Measurements from ENCODE around the gene SDR9C7. TPM values are rescaled to one million over a fixed set of nuclear protein-coding genes. Genes with fewer than 3 reads are reported as not detected.

Gene SDR9C7
- total RNA-seq, 1 experiment from 2014 or later, result not detected

GRCh38 chr12:56885316-56885715 lies 48.9 kb downstream of the SDR9C7 start:
- CTCF ChIA-PET, result no interaction called here
- peaks cover 3% of the 10 kb centered on the region in 2 experiments; a peak in 1 of 4 replicates for H3K9me3 ChIP-seq (ENCODE audit: control insufficient read depth in 1 of 2, insufficient read depth in 1 of 2, low read depth in 1 of 2, low read length in 2 of 2)
- POLR2A ChIA-PET, result no interaction called here

GRCh38 chr12:56884421-56884820 lies 49.8 kb downstream of the SDR9C7 start:
- no peak overlapping the region for H3K4me2 ChIP-seq (ENCODE audit: low read length)
- H2AFZ ChIP-seq (ENCODE audit: low read depth, low read length, poor library complexity, severe bottlenecking), result no peak overlapping the region
- H3K27ac ChIP-seq (ENCODE audit: low read depth, low read length), result no peak overlapping the region
- H3K9ac ChIP-seq (ENCODE audit: low read length), result no peak overlapping the region
- no peaks in the 10 kb centered on the region for H4K20me1 ChIP-seq (ENCODE audit: insufficient read depth)
- no peak overlapping the region for H3K4me3 ChIP-seq (replicated peaks in 1 of 2; ENCODE audit: low read depth in 1 of 2, low read length in 2 of 2)
- H3K9me2 ChIP-seq (ENCODE audit: insufficient read depth), result no peaks in the 10 kb centered on the region; the same call in 1 of the 2 replicates
- H3K79me2 ChIP-seq (ENCODE audit: insufficient read depth, low read length), result no peaks in the 10 kb centered on the region
- BruUV-seq (replicated peaks), result no TSS peak
- ChIA-PET CTCF (no interaction called here), RAD21 (ENCODE audit: low non-redundant PET in 1 of 2, low total read pairs in 2 of 2, uncharacterized antibody in 2 of 2, unreplicated experiment in 2 of 2) (no interaction called here), POLR2A (no interaction called here)
- H3K27me3 ChIP-seq (ENCODE audit: insufficient read depth, low read length), result no peaks in the 10 kb centered on the region
- no peaks in the 10 kb centered on the region for H3K36me3 ChIP-seq (ENCODE audit: control insufficient read depth in 1 of 2, insufficient read depth in 2 of 2, low read length in 2 of 2)
- DNase-seq (ENCODE audit: low read depth, low spot score) (no peak), ATAC-seq (no peak)
- H3K9me3 ChIP-seq (ENCODE audit: control insufficient read depth in 1 of 2, insufficient read depth in 1 of 2, low read depth in 1 of 2, low read length in 2 of 2), result peaks cover 3% of the 10 kb centered on the region in 2 experiments; a peak in 1 of 4 replicates
- 0 out of 2 replicates have a peak, but pooled peaks have one; percentile 8 for TF ChIP-seq SP1 (IDR thresholded peaks at IDR 0.05; ENCODE audit: low read depth)
- no peak for TF ChIP-seq RAD21 (IDR thresholded peaks at IDR 0.05; ENCODE audit: low read depth)
- no peaks in the 10 kb centered on the region for H3K4me1 ChIP-seq (ENCODE audit: control insufficient read depth in 1 of 2, insufficient read depth in 2 of 2, low read length in 2 of 2)
- intact Hi-C loops (cut with micrococcal nuclease), result no loop called here

More at GRCh38 chr12:56885316-56885715, 48.9 kb downstream of the SDR9C7 start:
- no TSS peak for BruUV-seq (replicated peaks)
- no peaks in the 10 kb centered on the region for H3K4me1 ChIP-seq (ENCODE audit: control insufficient read depth in 1 of 2, insufficient read depth in 2 of 2, low read length in 2 of 2)
- H3K4me3 ChIP-seq (replicated peaks in 1 of 2; ENCODE audit: low read depth in 1 of 2, low read length in 2 of 2), result no peak overlapping the region
- H4K20me1 ChIP-seq (ENCODE audit: insufficient read depth), result no peaks in the 10 kb centered on the region
- H3K9ac ChIP-seq (ENCODE audit: low read length), result no peak overlapping the region
- H3K36me3 ChIP-seq (ENCODE audit: control insufficient read depth in 1 of 2, insufficient read depth in 2 of 2, low read length in 2 of 2), result no peaks in the 10 kb centered on the region
- DNase-seq (ENCODE audit: low read depth, low spot score) (no peak), ATAC-seq (no peak)
- intact Hi-C loops (cut with micrococcal nuclease), result no loop called here
- no peak overlapping the region for H3K4me2 ChIP-seq (ENCODE audit: low read length)
- no peaks in the 10 kb centered on the region for H3K79me2 ChIP-seq (ENCODE audit: insufficient read depth, low read length)
- no peak for TF ChIP-seq YY1 (IDR thresholded peaks at IDR 0.05; ENCODE audit: extremely low read depth, insufficient replicate concordance, low read depth, low read length)
- no peak for TF ChIP-seq ELF1 (IDR thresholded peaks at IDR 0.05; ENCODE audit: borderline replicate concordance, low read depth)
- H3K9me2 ChIP-seq (ENCODE audit: insufficient read depth), result no peaks in the 10 kb centered on the region; the same call in 1 of the 2 replicates
- H3K27me3 ChIP-seq (ENCODE audit: insufficient read depth, low read length), result no peaks in the 10 kb centered on the region
- RAD21 ChIA-PET (ENCODE audit: low non-redundant PET in 1 of 2, low total read pairs in 2 of 2, uncharacterized antibody in 2 of 2, unreplicated experiment in 2 of 2), result no interaction called here
- H3K27ac ChIP-seq (ENCODE audit: low read depth, low read length), result no peak overlapping the region
- no peak overlapping the region for H2AFZ ChIP-seq (ENCODE audit: low read depth, low read length, poor library complexity, severe bottlenecking)
